Osteoblast (primary cell): ENCODE data around the gene PPP2R5D. TPM values are rescaled to one million over a fixed set of nuclear protein-coding genes. Genes with fewer than 3 reads are reported as not detected.
A peak's percentile ranks its signal among the peaks of the same experiment; 100 is the strongest.

Source experiments
- DNase-seq: peaks from one replicate; pipeline ENCODE4 v3.0.0; 2011; ENCODE audit warnings: low spot score, mixed read lengths; ENCODE audit not compliant: insufficient read length; ENCODE audit errors: missing footprints
- H2AFZ ChIP-seq: 2 replicates; pipeline ENCODE4 v1.6.0; 2011; ENCODE audit warnings: mild to moderate bottlenecking, low read length
- H3K27ac ChIP-seq: 2 replicates; pipeline ENCODE4 v1.5.1; 2011; ENCODE audit warnings: mild to moderate bottlenecking, low read depth, low read length, moderate library complexity
- H3K27me3 ChIP-seq: 2 replicates; pipeline ENCODE4 v1.6.0; 2012; ENCODE audit warnings: mild to moderate bottlenecking, control low read depth, inconsistent platforms, low read length, moderate library complexity; ENCODE audit not compliant: insufficient read depth
- H3K36me3 ChIP-seq: 2 replicates; pipeline ENCODE4 v1.5.1; 2011; ENCODE audit warnings: mild to moderate bottlenecking, low read length, control low read depth, moderate library complexity; ENCODE audit not compliant: insufficient read depth
- H3K4me1 ChIP-seq: 2 replicates; pipeline ENCODE4 v1.5.1; 2011; ENCODE audit warnings: mild to moderate bottlenecking, low read length, control low read depth, moderate library complexity; ENCODE audit not compliant: insufficient read depth
- H3K4me2 ChIP-seq: 2 replicates; pipeline ENCODE4 v1.6.0; 2011; ENCODE audit warnings: mild to moderate bottlenecking, low read length; ENCODE audit not compliant: insufficient read depth
- H3K4me3 ChIP-seq: fragments of 200-600 bp; sonication (generic); 3 replicates; pipeline ENCODE4 v1.5.1; 2012; ENCODE audit warnings: mild to moderate bottlenecking, low read length, inconsistent platforms; ENCODE audit not compliant: insufficient read depth
- H3K79me2 ChIP-seq: 2 replicates; pipeline ENCODE4 v1.6.0; 2012; ENCODE audit warnings: mild to moderate bottlenecking, low read length, control low read depth, inconsistent platforms; ENCODE audit not compliant: insufficient read depth
- H3K9me3 ChIP-seq: 2 replicates; pipeline ENCODE4 v1.5.1; 2011; ENCODE audit warnings: low read depth, low read length, control low read depth
- H4K20me1 ChIP-seq: 2 replicates; pipeline ENCODE4 v1.6.0; 2012; ENCODE audit warnings: mild to moderate bottlenecking, low read length, control low read depth; ENCODE audit not compliant: insufficient read depth
- CTCF ChIP-seq: IDR thresholded peaks from 2 replicates; pipeline ENCODE4 v1.5.1; 2011; ENCODE audit warnings: mild to moderate bottlenecking, low read depth, low read length, moderate library complexity; ENCODE audit errors: extremely low read depth
- total RNA-seq: library from RNA; depleted of rRNA; stranded (reverse); fragments of >200 nt; gene quantifications from 2 replicates; pipeline ENCODE4 v1.2.3, GENCODE V29; 2012

The PPP2R5D gene
- total RNA-seq, 1 donor, result 30.8 TPM

GRCh38 chr6:43043310-43043709 lies 58.9 kb downstream of the PPP2R5D start:
- Histone ChIP-seq H3K4me2 (no peak overlapping the region), H3K4me3 (no peak overlapping the region), H3K27me3 (no peaks in the 10 kb centered on the region), H2AFZ (no peak overlapping the region), H3K79me2 (no peaks in the 10 kb centered on the region), H3K27ac (no peak overlapping the region), H3K9me3 (no peaks in the 10 kb centered on the region), H4K20me1 (no peaks in the 10 kb centered on the region), H3K4me1 (no peaks in the 10 kb centered on the region), H3K36me3 (peaks cover 74% of the 10 kb centered on the region)
- DNase-seq, result no peak
- TF ChIP-seq CTCF, result no peak

- no peaks in the 10 kb centered on the region for H4K20me1 ChIP-seq
- H2AFZ ChIP-seq, result no peak overlapping the region
- no peak for DNase-seq
- H3K79me2 ChIP-seq, result peaks cover 5% of the 10 kb centered on the region
- H3K27me3 ChIP-seq, result no peaks in the 10 kb centered on the region
- no peaks in the 10 kb centered on the region for H3K4me1 ChIP-seq
- H3K4me3 ChIP-seq, result no peak overlapping the region
- H3K36me3 ChIP-seq, result peaks cover 77% of the 10 kb centered on the region
- H3K9me3 ChIP-seq, result no peaks in the 10 kb centered on the region
- TF ChIP-seq CTCF, result no peak
- H3K27ac ChIP-seq, result no peak overlapping the region
- H3K4me2 ChIP-seq, result no peak overlapping the region
These were observed 61.1 kb downstream of the PPP2R5D start for GRCh38 chr6:43045371-43045930.

- Histone ChIP-seq H3K4me1 (peaks cover 17% of the 10 kb centered on the region), H2AFZ (no peak overlapping the region), H3K9me3 (no peaks in the 10 kb centered on the region), H4K20me1 (no peaks in the 10 kb centered on the region), H3K4me2 (no peak overlapping the region), H3K79me2 (peaks cover 30% of the 10 kb centered on the region), H3K27ac (no peak overlapping the region), H3K27me3 (no peaks in the 10 kb centered on the region), H3K36me3 (peaks cover 65% of the 10 kb centered on the region), H3K4me3 (no peak overlapping the region)
- TF ChIP-seq CTCF, result no peak
- DNase-seq, result peak; percentile 35
These were observed 63.6 kb downstream of the PPP2R5D start for GRCh38 chr6:43047998-43048397.

- H4K20me1 ChIP-seq, result no peaks in the 10 kb centered on the region
- no peak for TF ChIP-seq CTCF
- H3K4me1 ChIP-seq, result peaks cover 23% of the 10 kb centered on the region
- peaks cover 49% of the 10 kb centered on the region for H3K36me3 ChIP-seq
- H3K79me2 ChIP-seq, result peaks cover 36% of the 10 kb centered on the region
- no peaks in the 10 kb centered on the region for H3K27me3 ChIP-seq
- no peak overlapping the region for H2AFZ ChIP-seq
- H3K27ac ChIP-seq, result no peak overlapping the region
- peak overlapping the region; percentile 97 for H3K4me2 ChIP-seq
- peak; percentile 57 for DNase-seq
- no peaks in the 10 kb centered on the region for H3K9me3 ChIP-seq
- no peak overlapping the region for H3K4me3 ChIP-seq
These were observed 66.6 kb downstream of the PPP2R5D start for GRCh38 chr6:43050981-43051380.
